Activated CD4-positive, alpha-beta memory T cell treated with anti-CD3 and anti-CD28 coated beads, Interleukin-2, amount 10 ng/mL, durations not matched to agents 7 days and 5 days (primary cell): ENCODE results near the gene TBC1D5. TPM values are rescaled to one million over a fixed set of nuclear protein-coding genes. Genes with fewer than 3 reads are reported as not detected.

Experiments used
- CTCF ChIA-PET: fragments of 350-600 bp; sonication (Branson Sonifier 250); formaldehyde crosslinking; loops from one replicate; lab custom pipeline; 2021; ENCODE audit warnings: antibody characterized with exemption, inconsistent platforms; lab: Charles Lee
- POLR2A ChIA-PET: fragments of 350-600 bp; sonication (Branson Sonifier 250); formaldehyde crosslinking; loops from one replicate; lab custom pipeline; 2021; ENCODE audit warnings: antibody characterized with exemption; lab: Charles Lee
- DNase-seq: peaks from one replicate; pipeline ENCODE4 v3.0.0-alpha.2; 2020
- H3K27ac Mint-ChIP-seq: one replicate; pipeline ENCODE4 v1.8.0; 2021; ENCODE audit warnings: mild to moderate bottlenecking, mixed read lengths
- H3K27me3 Mint-ChIP-seq: one replicate; pipeline ENCODE4 v1.8.0; 2021; ENCODE audit warnings: mixed read lengths
- H3K36me3 Mint-ChIP-seq: one replicate; pipeline ENCODE4 v1.8.0; 2021; ENCODE audit warnings: low read depth, mixed read lengths
- H3K4me1 Mint-ChIP-seq: one replicate; pipeline ENCODE4 v1.8.0; 2021; ENCODE audit warnings: mixed read lengths
- H3K4me3 Mint-ChIP-seq: one replicate; pipeline ENCODE4 v1.8.0; 2021; ENCODE audit warnings: mild to moderate bottlenecking, mixed read lengths
- H3K9me3 Mint-ChIP-seq: one replicate; pipeline ENCODE4 v1.8.0; 2021; ENCODE audit warnings: mixed read lengths
- total RNA-seq, 2 experiments: library from RNA; stranded (reverse); gene quantifications; one replicate each; pipeline ENCODE4 v1.2.3, GENCODE V29; 2021

Gene TBC1D5
- total RNA-seq, 2 experiments from 2014 or later, result 49.9 to 50.8 TPM

DNA sequence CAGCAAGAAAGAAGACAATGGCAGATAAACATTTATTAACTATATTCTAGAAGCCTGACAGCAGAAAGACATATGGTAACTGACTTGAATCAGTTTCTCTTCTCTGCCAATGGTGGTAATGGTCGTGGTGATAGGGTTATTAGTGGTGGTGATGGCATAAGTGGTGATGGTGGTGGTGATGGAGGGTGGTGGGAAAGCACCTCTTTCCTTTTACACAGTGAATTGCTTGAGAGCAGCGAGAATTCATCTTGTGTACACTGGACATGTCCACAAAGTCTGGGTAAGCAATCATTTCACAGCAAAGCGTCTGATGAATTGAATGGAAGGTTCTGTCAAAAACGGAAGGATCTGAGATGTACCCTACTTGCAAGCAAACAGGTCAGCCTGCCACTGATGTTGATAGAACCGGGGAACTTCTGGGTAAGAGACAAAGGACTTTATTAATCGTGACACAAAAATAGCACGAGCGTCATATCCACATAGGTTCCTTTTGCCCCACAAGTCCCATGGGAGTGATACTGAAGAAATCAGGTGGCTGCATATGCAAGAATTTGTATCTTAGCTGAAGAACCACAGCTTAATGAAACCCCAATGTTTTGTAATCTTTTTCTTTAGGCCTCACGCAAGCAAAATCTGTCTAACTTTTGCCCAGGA lies 23.5 kb upstream of the TBC1D5 start:
- Mint-ChIP-seq H3K4me3 (no peak overlapping the region), H3K36me3 (no peaks in the 10 kb centered on the region), H3K27me3 (peaks cover 14% of the 10 kb centered on the region), H3K9me3 (no peaks in the 10 kb centered on the region), H3K4me1 (no peaks in the 10 kb centered on the region), H3K27ac (no peak overlapping the region)
- CTCF ChIA-PET, result no interaction called here
- POLR2A ChIA-PET, result no interaction called here
- DNase-seq, result no peak

DNA sequence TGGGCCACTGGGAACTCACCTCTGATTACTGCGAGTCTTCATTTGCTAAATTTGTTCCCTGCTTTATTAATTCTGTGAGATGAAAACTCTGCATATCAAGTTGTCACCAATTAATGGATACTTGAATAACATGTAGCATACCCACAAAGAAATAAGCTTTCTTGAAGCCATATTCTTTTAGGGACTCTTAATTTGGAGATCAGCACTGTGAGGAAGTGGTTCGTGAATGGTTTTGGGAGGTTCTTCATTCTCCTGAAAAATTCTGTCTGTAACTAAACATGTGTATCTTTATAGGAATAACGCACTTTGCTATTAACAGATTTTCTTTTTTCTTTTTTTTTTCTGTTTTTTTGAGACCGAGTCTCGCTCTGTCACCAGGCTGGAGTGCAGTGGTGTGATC lies 19.1 kb upstream of the TBC1D5 start:
- Mint-ChIP-seq H3K27me3 (peaks cover 12% of the 10 kb centered on the region), H3K4me1 (no peaks in the 10 kb centered on the region), H3K27ac (no peak overlapping the region), H3K36me3 (no peaks in the 10 kb centered on the region), H3K4me3 (no peak overlapping the region), H3K9me3 (no peaks in the 10 kb centered on the region)
- CTCF ChIA-PET, result no interaction called here
- DNase-seq, result no peak
- POLR2A ChIA-PET, result no interaction called here

DNA sequence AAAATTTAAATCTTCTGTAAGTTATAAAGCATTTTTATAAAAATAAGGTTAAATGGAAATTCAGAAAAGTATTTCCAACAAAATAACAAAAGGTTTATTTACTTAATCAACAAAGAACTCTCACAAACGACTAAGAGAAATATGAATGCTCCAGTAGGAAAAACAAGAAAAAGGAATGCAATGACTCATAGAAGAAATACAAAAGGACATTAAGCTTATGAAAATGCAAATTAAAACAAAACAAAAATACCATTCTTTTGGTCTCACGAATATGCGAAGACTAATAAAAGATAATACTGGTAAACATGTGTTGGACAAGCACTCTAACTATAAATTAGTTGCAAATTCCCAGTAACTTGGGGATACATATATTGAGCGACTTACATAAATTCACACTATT lies 17.5 kb upstream of the TBC1D5 start:
- Mint-ChIP-seq H3K27ac (no peak overlapping the region), H3K36me3 (no peaks in the 10 kb centered on the region), H3K27me3 (peaks cover 12% of the 10 kb centered on the region), H3K4me3 (no peak overlapping the region), H3K4me1 (peaks cover 12% of the 10 kb centered on the region), H3K9me3 (no peaks in the 10 kb centered on the region)
- DNase-seq, result no peak
- ChIA-PET POLR2A (no interaction called here), CTCF (no interaction called here)

DNA sequence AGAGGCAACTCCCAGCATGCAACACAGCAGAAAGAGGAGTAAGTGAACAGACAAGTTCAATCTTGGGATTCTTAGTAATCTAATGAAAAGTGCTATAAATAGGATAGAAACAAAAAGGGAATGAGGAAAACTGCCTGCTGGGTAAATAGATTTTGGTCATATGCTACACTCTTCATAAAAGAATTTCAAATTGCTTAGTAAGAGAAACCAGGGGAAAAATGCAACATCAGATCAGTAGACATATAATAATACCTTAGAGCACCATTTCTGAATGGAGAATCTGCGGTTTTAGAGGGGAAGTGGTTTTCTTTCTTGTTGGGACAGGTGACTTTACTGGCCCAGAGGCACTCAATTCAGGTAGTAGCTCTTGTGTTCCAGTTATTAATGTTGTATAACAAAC lies 13.4 kb upstream of the TBC1D5 start:
- DNase-seq, result no peak

DNA sequence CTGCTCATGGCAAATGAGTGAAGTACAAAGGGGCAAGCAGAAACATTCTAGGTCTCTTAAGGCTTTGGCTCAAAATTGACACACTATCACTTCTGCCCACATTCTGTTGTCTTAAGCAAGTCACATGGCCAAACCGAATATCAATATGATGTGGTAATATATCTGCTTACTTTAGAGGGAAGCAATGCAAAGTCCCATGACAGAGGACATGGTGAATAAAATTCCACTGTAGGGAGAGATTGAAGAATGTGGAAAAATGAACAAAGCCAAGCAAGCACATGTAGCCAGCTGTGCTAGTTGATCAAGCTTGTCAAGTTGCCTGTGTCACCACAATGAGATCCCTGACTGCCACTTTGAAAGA lies 11.2 kb upstream of the TBC1D5 start:
- no peaks in the 10 kb centered on the region for H3K36me3 Mint-ChIP-seq
- POLR2A ChIA-PET, result interaction anchor here (1.5 kb wide), 1 partner anchor 11 kb away, joined by 6 read pairs; the partner anchor contains the start of gene TBC1D5
- H3K4me1 Mint-ChIP-seq, result peaks cover 23% of the 10 kb centered on the region
- H3K4me3 Mint-ChIP-seq, result no peak overlapping the region
- no peak for DNase-seq
- H3K27me3 Mint-ChIP-seq, result no peaks in the 10 kb centered on the region
- no peaks in the 10 kb centered on the region for H3K9me3 Mint-ChIP-seq
- CTCF ChIA-PET, result no interaction called here
- H3K27ac Mint-ChIP-seq, result no peak overlapping the region

More for the DNA sequence above, 13.4 kb upstream of the TBC1D5 start:
- ChIA-PET POLR2A (no interaction called here), CTCF (no interaction called here)
- Mint-ChIP-seq H3K27me3 (no peaks in the 10 kb centered on the region), H3K36me3 (no peaks in the 10 kb centered on the region), H3K27ac (no peak overlapping the region), H3K4me1 (peaks cover 12% of the 10 kb centered on the region), H3K4me3 (no peak overlapping the region), H3K9me3 (no peaks in the 10 kb centered on the region)

DNA sequence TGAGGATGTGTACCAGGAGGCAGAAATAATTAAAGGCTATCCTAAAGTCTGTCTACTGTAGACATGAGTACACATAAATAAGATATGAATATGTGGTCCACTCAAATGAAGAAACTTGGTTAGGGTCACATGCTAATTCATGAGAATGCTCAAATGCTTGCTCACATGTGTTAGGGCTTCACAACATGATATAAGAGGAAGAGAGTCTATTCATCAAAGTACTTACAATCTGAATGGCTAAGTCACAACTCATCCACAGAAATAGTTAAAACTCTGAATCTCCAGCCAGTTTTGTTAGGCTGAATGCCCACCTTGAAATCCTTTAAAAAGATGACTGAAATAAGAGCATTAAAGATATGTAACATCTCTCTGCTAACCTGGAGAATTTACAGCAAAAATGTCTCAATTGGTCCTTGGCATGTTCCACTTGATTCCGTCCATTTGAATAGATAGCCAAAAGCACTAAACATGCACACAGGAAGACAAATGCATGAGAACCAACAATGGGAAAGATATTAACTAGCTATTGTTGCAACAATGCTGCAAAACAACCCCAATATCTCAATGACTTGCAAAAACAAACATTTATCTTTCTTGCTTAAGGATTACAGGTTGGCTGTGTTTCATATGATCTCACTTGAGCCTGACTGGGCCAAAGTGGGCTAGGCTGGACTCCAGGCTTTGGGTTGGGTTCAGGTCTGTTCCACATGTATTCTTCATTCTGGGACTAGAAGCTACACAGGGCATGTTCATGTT lies 10.6 kb upstream of the TBC1D5 start:
- no peak for DNase-seq
- Mint-ChIP-seq H3K9me3 (no peaks in the 10 kb centered on the region), H3K4me3 (no peak overlapping the region), H3K27me3 (no peaks in the 10 kb centered on the region), H3K4me1 (peaks cover 23% of the 10 kb centered on the region), H3K27ac (no peak overlapping the region), H3K36me3 (no peaks in the 10 kb centered on the region)
- ChIA-PET POLR2A (interaction anchor here (1.5 kb wide), 1 partner anchor 11 kb away, joined by 6 read pairs; the partner anchor contains the start of gene TBC1D5), CTCF (no interaction called here)

DNA sequence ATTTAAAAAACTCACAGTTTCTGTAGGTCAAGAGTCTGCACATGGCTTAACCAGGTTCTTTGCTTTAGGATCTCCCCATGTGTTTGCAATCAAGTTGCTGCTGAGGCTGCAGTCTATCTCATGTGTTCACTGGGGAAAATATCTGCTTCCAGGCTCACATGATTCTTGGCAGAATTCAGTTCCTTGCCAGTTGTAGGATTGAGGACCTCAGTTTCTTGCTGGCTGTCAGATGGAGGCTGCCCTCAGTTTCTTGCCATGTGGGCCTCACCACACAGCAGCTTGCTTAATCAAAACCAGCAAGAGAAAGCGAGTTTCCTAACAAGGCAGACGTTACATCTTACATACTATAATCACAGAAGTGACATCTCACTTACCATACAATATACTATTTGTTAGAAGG lies 10.0 kb upstream of the TBC1D5 start:
- no peak for DNase-seq
- POLR2A ChIA-PET, result interaction anchor here (1.5 kb wide), 1 partner anchor 10 kb away, joined by 6 read pairs; the partner anchor contains the start of gene TBC1D5
- Mint-ChIP-seq H3K4me3 (no peak overlapping the region), H3K9me3 (no peaks in the 10 kb centered on the region), H3K27ac (no peak overlapping the region), H3K27me3 (no peaks in the 10 kb centered on the region), H3K36me3 (no peaks in the 10 kb centered on the region), H3K4me1 (peaks cover 28% of the 10 kb centered on the region)
- CTCF ChIA-PET, result no interaction called here

DNA sequence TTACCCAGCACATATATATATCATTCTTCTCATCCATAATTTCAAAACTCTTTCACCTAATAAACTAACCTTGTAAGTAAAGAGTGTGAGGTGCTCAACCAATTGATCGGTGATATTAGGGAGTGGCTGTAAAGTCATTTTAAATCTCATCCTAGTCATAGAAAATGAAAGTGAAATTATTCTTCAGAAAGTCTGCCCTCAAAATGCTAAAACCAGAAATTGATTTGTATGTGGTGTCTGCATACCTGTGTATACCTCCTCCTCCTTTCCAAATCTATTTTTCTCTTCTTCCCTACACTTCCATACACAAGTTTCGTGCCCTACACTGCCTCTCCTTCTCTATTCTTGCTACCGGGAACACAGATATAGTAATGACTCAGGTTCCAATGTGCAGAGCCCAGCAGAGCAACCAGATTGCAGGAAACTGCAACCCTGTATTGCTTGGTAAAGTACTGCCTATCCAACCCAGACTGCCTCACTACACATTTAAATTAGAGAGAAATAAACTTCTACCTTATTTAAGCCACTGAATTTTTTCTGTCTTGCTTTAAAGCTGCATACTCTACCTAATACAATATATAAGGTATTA lies 7.4 kb upstream of the TBC1D5 start:
- POLR2A ChIA-PET, result interaction anchor here (0.6 to 2.2 kb wide), 2 partner anchors 7 to 25 kb away, joined by 3 to 9 read pairs; partner anchors contain the start of gene TBC1D5
- peaks cover 22% of the 10 kb centered on the region for H3K4me1 Mint-ChIP-seq
- peak; percentile 25 for DNase-seq
- H3K9me3 Mint-ChIP-seq, result no peaks in the 10 kb centered on the region
- peak overlapping the region; percentile 72 for H3K4me3 Mint-ChIP-seq
- no peaks in the 10 kb centered on the region for H3K36me3 Mint-ChIP-seq
- H3K27ac Mint-ChIP-seq, result peak overlapping the region; percentile 69
- CTCF ChIA-PET, result no interaction called here
- H3K27me3 Mint-ChIP-seq, result no peaks in the 10 kb centered on the region

DNA sequence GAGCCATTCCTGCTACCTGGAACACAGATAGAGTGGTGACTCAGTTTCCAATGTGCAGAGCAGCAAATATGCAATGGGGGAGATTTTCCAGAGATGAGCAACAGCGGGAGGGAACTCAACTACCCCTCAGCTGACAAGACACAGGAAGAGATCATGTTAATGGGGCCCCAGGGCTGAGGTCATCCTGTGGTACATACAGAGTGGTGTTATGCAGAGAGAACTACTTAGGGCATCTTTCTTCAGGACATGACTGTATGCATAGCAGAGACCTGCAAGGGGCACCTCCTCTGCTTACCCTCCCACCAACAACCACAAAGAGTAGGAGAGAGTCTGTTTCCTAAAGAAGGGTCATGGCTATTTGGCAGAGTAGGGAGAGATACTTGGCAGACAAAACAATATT lies 6.8 kb upstream of the TBC1D5 start:
- CTCF ChIA-PET, result no interaction called here
- peak; percentile 49 for DNase-seq
- peaks cover 24% of the 10 kb centered on the region for H3K4me1 Mint-ChIP-seq
- H3K36me3 Mint-ChIP-seq, result no peaks in the 10 kb centered on the region
- no peaks in the 10 kb centered on the region for H3K9me3 Mint-ChIP-seq
- peak overlapping the region; percentile 69 for H3K27ac Mint-ChIP-seq
- POLR2A ChIA-PET, result interaction anchor here (0.6 kb wide), 1 partner anchor 25 kb away, joined by 3 read pairs; no protein-coding TSS in a partner anchor
- H3K27me3 Mint-ChIP-seq, result no peaks in the 10 kb centered on the region
- H3K4me3 Mint-ChIP-seq, result peak overlapping the region; percentile 72

DNA sequence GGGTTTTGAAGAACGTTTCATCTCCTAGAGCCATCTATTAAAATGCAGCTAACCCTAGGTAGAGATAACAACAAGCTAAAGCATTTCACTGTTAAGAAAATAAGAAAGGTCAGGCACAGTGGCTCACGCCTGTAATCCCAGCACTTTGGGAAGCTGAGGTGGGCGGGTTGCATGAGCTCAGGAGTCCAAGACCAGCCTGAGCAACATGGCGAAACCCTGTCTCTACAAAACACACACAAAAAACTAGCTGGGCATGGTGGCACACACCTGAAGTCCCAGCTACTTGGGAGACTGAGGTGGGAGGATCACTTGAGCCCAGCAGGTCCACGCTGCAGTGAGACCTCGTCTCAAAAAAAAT lies 5.4 kb upstream of the TBC1D5 start:
- Mint-ChIP-seq H3K9me3 (no peaks in the 10 kb centered on the region), H3K27ac (no peak overlapping the region), H3K4me1 (peaks cover 35% of the 10 kb centered on the region), H3K36me3 (no peaks in the 10 kb centered on the region), H3K27me3 (no peaks in the 10 kb centered on the region), H3K4me3 (no peak overlapping the region)
- ChIA-PET POLR2A (no interaction called here), CTCF (interaction anchor here (1.6 kb wide), 1 partner anchor 14 kb away, joined by 6 read pairs; no protein-coding TSS in a partner anchor)
- no peak for DNase-seq

DNA sequence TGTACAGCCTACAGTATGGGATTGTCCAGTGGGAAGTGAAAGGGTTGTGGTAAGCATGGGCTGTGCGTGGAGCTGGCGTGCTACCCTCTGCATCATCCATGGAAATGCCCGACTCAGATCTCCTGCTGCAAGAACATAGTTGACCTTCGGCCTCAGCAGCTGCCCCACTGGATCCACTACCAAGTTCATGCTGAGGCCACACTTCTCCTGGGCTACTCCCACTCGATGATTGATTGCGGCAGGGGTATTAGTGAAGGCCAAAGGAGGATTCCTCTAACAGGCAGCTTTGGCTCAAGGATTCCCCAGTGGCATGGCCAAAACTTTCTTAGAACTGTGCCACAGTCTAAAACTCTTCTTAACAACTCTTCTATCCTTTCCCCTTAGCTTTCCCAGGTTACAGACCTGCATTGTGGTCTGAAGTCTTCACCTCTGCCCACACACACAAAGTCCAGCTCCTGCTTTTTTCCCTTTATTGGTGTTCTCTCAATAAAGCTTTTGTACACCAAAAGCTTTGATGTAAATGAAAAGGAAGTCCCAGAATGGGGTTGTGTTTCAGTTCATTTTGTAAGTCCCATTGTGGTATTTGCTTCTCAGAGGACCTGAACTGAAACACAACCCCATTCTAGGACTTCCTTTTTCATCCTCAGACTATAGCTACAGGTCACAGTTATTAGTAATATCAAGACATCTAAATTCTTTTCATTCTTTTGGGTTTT lies 4.9 kb upstream of the TBC1D5 start:
- Mint-ChIP-seq H3K36me3 (peaks cover 1% of the 10 kb centered on the region), H3K9me3 (no peaks in the 10 kb centered on the region), H3K4me3 (no peak overlapping the region), H3K4me1 (peaks cover 35% of the 10 kb centered on the region), H3K27me3 (no peaks in the 10 kb centered on the region), H3K27ac (no peak overlapping the region)
- POLR2A ChIA-PET, result no interaction called here
- DNase-seq, result no peak
- CTCF ChIA-PET, result interaction anchor here (1.6 kb wide), 1 partner anchor 13 kb away, joined by 6 read pairs; no protein-coding TSS in a partner anchor

DNA sequence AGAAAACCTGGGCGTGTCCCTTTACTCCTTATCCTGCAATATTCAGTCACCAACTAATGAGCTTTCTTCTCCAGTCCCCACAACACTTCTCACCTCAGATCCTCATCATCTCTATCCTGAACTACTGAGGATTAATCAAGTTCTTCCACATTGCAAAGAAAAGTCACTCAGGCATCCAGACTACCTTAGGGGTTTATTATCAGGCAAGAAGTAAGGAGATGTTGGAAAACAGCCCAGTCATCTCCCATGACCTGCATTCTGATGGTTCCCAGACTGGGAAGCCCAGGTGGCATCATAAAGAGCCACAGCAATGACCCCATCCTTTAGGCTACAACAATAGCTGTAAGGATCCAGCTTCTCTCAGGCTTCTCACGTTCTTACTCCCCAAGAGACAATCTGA lies 3.5 kb upstream of the TBC1D5 start:
- CTCF ChIA-PET, result no interaction called here
- POLR2A ChIA-PET, result no interaction called here
- no peak overlapping the region for H3K4me3 Mint-ChIP-seq

DNA sequence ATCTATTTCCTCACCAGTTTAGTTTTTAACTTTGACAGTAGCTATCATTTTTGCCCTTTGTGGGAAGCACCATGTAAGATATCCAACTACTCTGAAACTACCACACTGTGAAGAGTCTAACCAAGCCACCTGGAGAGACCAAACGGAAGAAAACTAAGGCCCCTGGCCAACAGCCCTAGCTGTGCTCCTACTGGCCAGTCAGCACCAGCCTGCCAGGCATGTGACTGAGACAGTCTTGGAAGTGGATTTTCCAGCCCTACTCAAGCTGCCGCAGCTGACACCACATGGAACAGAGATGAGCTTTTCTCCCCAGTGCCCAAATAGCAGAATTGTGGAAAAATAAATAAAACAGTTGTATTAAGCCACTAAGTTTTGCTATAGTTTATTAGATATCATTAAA lies 2.9 kb upstream of the TBC1D5 start:
- Mint-ChIP-seq H3K4me1 (peaks cover 45% of the 10 kb centered on the region), H3K27me3 (no peaks in the 10 kb centered on the region), H3K9me3 (no peaks in the 10 kb centered on the region), H3K4me3 (no peak overlapping the region), H3K27ac (no peak overlapping the region), H3K36me3 (peaks cover 10% of the 10 kb centered on the region)
- no peak for DNase-seq
- POLR2A ChIA-PET, result no interaction called here
- CTCF ChIA-PET, result no interaction called here

More for the DNA sequence above, 3.5 kb upstream of the TBC1D5 start:
- peaks cover 39% of the 10 kb centered on the region for H3K4me1 Mint-ChIP-seq
- H3K27me3 Mint-ChIP-seq, result no peaks in the 10 kb centered on the region
- peaks cover 5% of the 10 kb centered on the region for H3K36me3 Mint-ChIP-seq
- no peak overlapping the region for H3K27ac Mint-ChIP-seq
- no peak for DNase-seq
- no peaks in the 10 kb centered on the region for H3K9me3 Mint-ChIP-seq
